Measurements from ENCODE around the gene RAMP1.

Gene RAMP1

DNA sequence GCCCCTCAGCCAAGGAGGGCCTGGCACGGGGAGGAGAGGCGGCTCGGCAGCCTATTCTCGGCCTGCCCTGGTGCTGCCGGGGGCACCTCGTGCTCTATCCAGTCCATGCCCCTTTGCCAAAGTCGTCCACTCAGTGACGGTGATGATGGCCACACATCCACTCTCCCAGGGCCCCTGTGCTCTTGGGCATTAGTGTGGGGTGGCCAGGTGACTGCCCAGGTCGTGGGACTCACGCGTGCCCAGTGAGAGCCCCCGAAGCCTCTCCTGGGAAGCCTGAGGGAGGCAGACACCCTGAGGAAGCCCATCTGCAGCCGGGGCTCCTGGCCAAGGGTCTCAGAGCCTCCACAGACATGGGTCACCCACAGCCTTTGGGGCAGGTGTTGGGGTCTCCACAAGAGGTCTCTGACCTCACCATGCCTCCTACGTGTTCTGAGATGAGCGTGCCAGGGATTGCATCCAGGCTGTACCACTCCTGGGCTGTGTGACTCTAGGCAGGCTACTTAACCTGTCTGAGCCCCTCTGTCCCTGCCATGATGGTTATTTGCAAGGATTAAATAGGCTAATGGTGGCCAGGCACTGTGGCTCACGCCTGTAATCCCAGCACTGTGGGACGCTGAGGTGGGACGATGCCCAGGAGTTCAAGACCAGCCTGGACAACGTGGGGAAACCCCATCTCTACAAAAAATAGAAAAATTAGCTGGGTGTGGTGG, 12.9 kb downstream of the RAMP1 start:
- TF ChIP-seq, protein P1, sequence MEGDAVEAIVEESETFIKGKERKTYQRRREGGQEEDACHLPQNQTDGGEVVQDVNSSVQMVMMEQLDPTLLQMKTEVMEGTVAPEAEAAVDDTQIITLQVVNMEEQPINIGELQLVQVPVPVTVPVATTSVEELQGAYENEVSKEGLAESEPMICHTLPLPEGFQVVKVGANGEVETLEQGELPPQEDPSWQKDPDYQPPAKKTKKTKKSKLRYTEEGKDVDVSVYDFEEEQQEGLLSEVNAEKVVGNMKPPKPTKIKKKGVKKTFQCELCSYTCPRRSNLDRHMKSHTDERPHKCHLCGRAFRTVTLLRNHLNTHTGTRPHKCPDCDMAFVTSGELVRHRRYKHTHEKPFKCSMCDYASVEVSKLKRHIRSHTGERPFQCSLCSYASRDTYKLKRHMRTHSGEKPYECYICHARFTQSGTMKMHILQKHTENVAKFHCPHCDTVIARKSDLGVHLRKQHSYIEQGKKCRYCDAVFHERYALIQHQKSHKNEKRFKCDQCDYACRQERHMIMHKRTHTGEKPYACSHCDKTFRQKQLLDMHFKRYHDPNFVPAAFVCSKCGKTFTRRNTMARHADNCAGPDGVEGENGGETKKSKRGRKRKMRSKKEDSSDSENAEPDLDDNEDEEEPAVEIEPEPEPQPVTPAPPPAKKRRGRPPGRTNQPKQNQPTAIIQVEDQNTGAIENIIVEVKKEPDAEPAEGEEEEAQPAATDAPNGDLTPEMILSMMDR (IDR thresholded peaks at IDR 0.05; ENCODE audit: insufficient read depth, low read depth, low read length, missing control alignments): no peak
- H3K4me3 ChIP-seq (ENCODE audit: low read depth, low read length): no peak overlapping the region
- no peak for DNase-seq (ENCODE audit: low read depth)

DNA sequence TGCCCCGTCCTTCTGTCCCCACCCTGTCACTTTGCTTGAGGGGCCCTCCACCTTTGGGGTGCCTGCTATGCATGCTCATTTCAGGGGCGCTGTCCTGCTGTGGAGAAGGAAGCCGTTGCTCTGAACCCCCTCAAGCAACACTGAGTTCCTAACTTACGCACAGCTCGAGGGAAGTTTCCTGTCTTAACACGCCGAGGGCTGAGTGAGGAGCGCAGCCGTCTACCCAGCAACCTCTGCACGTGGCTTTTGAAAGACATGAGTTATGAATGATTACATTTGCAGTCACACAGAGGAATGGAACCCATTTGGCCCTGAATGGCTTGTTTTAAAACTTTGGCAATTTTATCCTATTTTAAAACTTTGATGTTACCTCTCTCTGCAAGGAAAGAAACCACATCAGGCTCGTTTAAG, 14.0 kb downstream of the RAMP1 start:
- TF ChIP-seq, protein P1 (IDR thresholded peaks at IDR 0.05; ENCODE audit: insufficient read depth, low read depth, low read length, missing control alignments): no peak
- no peak overlapping the region for H3K4me3 ChIP-seq (ENCODE audit: low read depth, low read length)

DNA sequence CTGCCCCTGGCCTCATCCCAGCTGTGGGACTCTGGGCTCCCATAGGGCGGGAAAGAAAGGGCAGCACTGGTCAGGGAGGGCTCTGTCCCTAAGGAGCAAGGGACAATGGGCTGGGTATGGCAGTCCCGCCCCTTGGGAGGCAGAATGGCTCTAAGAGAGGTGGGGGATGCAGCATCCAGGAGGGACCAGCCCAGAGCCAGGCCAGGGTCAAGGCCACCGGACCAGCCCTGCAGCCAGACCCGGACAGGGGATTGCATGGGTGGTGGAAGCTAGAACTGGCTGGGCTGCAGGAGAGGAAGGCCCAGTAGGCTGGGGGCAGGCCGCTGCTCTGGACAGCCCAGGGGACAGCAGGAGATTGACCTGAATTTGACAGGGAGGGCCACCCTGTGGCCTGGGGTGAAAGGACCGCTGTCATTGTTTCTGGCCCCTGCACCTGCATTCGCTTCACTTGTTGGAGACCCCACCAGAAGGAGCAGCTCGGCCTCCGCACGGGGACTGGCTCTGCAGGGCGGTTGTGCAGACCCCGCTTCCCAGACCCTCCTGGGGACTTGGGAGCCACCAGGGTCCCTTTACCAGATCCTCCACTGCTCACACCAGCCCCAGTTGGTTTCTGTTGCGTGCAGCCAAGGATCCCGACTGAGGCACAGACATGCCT, 14.6 kb downstream of the RAMP1 start:
- TF ChIP-seq, protein P1 (IDR thresholded peaks at IDR 0.05; ENCODE audit: insufficient read depth, low read depth, low read length, missing control alignments): no peak
- no peak overlapping the region for H3K4me3 ChIP-seq (ENCODE audit: low read depth, low read length)
- no peak for DNase-seq (ENCODE audit: low read depth)

More for the DNA sequence above, 14.0 kb downstream of the RAMP1 start:
- DNase-seq (ENCODE audit: low read depth): no peak

DNA sequence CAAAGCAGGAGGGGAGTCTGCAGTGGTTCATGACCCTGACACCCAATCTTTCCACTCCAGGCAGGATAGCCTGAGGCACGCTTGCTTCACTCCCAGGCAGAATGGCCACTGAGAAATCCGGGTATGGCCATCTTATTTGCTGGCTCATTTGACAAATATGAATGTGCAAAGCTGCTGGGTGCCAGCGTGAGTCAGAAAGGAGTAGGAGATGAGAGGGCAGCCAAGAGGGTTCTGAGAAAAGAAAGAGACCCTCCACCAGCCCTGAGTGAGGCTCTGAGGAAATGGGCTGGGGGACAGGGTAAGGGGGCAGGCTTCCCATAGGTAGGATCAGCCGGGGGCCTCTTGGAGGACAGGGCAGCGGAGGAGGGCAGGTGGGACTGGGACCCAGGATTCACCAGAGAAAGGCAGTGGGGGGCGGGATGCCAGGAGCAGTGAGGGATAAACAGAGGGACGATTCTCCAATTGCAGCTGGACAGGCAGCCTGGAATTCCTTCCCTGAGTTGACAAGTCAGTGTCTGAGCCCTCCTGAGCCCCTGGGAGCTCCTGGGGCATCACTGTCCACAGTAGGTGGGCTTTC, 15.2 kb downstream of the RAMP1 start:
- no peak overlapping the region for H3K4me3 ChIP-seq (ENCODE audit: low read depth, low read length)
- TF ChIP-seq, protein P1 (IDR thresholded peaks at IDR 0.05; ENCODE audit: insufficient read depth, low read depth, low read length, missing control alignments): no peak
- DNase-seq (ENCODE audit: low read depth): no peak

DNA sequence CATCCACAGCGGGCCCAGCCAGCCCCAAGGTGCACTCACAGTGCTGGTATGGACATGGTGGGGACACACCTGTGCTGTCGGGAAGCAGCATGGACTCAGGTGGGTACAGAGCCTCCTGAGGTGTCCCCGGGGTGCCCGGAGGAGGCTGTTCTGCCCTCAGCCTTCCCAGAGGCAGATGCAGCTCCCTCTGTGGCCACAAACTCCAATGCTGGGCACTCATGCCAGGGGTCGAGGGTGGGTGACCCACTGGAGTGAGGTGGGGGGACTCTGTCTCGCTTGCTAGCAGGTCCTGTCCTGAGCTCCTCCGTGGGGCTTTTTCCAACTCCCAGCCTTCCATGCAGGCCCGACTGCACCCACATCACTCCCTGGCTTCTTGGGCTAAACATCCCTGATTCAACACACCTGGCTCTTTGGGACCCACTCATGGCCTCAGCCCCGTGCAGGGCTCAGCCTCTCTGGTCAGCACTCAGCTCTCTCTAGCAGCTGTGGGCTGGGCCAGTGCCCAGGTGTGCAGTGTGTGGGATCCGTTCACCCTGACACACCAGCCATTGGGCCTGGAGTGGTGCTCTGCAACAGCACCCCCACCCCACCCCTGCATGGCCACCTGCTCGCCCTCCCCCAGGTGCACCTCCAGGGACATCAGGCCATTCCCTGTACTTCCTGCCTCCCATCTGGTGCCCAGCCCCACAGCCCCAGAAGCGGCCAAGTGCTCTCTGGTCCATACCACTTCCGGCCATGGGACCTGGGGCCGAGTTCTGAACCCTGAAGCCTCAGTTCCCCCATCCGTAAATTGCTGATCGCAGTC, 16.0 kb downstream of the RAMP1 start:
- DNase-seq (ENCODE audit: low read depth): no peak
- TF ChIP-seq, protein P1 (IDR thresholded peaks at IDR 0.05; ENCODE audit: insufficient read depth, low read depth, low read length, missing control alignments): no peak

DNA sequence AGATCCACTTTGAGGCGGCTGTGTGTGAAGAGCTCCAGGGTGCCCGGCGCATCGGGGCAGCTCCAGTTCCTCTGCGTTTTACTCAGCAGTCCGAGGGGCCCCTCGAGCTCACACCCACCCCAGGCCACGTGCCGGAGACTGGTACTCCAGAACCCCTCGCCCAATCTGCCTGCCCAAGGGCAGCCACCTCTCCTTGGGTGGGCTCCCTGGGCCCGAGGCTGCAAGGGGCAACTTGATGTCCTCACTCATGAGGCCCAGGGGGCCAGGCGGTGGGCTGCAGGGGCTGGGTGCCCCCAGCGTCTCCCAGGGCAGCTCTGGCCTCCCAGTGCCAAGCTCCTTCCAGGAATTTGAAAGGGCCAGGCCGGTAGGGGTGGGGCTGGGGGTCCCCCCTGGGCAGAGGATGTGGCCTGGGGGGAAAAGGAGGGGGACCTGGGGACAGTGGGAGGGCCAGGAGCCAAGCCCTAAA, 16.7 kb downstream of the RAMP1 start:
- H3K4me3 ChIP-seq (ENCODE audit: low read depth, low read length): no peak overlapping the region
- TF ChIP-seq, protein P1 (IDR thresholded peaks at IDR 0.05; ENCODE audit: insufficient read depth, low read depth, low read length, missing control alignments): no peak
- no peak for DNase-seq (ENCODE audit: low read depth)

More for the DNA sequence above, 16.0 kb downstream of the RAMP1 start:
- no peak overlapping the region for H3K4me3 ChIP-seq (ENCODE audit: low read depth, low read length)

All from GM12865 (cell line).